Thyroid gland (tissue), 4 donors: ENCODE measurements around the gene ETV2. TPM values are rescaled to one million over a fixed set of nuclear protein-coding genes. Genes with fewer than 3 reads are reported as not detected.

Experiments used
- DNase-seq, 2 donors: peaks; one replicate each; pipeline ENCODE4 v3.0.0-alpha.2; 2019
- H3K27ac ChIP-seq, 3 donors: fragments of 200-600 bp; sonication (generic); 1 replicate in 2 of 3; 2 replicates in 1 of 3; pipeline ENCODE4 v1.5.1; 2016 to 2019; ENCODE audit warnings: mild to moderate bottlenecking in 1 of 3, moderate library complexity in 1 of 3
- H3K27me3 ChIP-seq: fragments of 200-600 bp; sonication (generic); one replicate; pipeline ENCODE4 v1.5.1; 2019
- H3K36me3 ChIP-seq, 2 donors: fragments of 200-600 bp; sonication (generic); one replicate each; pipeline ENCODE4 v1.5.1; 2016 to 2019
- H3K4me1 ChIP-seq, 2 donors: fragments of 200-600 bp; sonication (generic); one replicate each; pipeline ENCODE4 v1.5.1; 2017 to 2019
- H3K4me3 ChIP-seq, 3 donors: fragments of 200-600 bp; sonication (generic); replicated peaks in 1 of 3; 1 replicate in 2 of 3; 2 replicates in 1 of 3; pipeline ENCODE4 v1.5.1; 2016; ENCODE audit warnings: mild to moderate bottlenecking in 1 of 3
- H3K9me3 ChIP-seq: fragments of 200-600 bp; sonication (generic); one replicate; pipeline ENCODE4 v1.5.1; 2017
- POLR2A ChIP-seq, 2 donors: fragments of 450-650 bp; IDR thresholded peaks; one replicate each; pipeline ENCODE4 v1.6.1; 2017; ENCODE audit warnings: antibody characterized with exemption in 2 of 2, mild to moderate bottlenecking in 2 of 2, moderate library complexity in 1 of 2
- WGBS, 2 donors: methylation state at CpG; one replicate each; pipeline ENCODE4 v1.1.5; 2017; 5-methylcytosine and 5-hydroxymethylcytosine counted together
- intact Hi-C: fragments of 100-400 bp; cut with DNase I; formaldehyde crosslinking; loops from one replicate; pipeline ENCODE4 v1.15.1; 2023
- total RNA-seq, 4 donors: library from RNA; depleted of rRNA; stranded (reverse); fragments of >200 nt; gene quantifications; one replicate each; pipeline ENCODE4 v1.2.3, GENCODE V29; 2016
- TF ChIP-seq, protein P1 (sequence below), 6 experiments: fragments of 200-600 bp in 3 of 6; fragments of 450-650 bp in 3 of 6; sonication (generic) in 3 of 6; IDR thresholded peaks; one replicate each; pipeline ENCODE4 v1.5.1; 2016 to 2019; ENCODE audit warnings: antibody characterized with exemption in 6 of 6, mild to moderate bottlenecking in 2 of 6, inconsistent platforms in 1 of 6, moderate library complexity in 1 of 6

Gene ETV2
- total RNA-seq, 4 donors from 2014 or later = 0.56 TPM; not detected in 3

DNA sequence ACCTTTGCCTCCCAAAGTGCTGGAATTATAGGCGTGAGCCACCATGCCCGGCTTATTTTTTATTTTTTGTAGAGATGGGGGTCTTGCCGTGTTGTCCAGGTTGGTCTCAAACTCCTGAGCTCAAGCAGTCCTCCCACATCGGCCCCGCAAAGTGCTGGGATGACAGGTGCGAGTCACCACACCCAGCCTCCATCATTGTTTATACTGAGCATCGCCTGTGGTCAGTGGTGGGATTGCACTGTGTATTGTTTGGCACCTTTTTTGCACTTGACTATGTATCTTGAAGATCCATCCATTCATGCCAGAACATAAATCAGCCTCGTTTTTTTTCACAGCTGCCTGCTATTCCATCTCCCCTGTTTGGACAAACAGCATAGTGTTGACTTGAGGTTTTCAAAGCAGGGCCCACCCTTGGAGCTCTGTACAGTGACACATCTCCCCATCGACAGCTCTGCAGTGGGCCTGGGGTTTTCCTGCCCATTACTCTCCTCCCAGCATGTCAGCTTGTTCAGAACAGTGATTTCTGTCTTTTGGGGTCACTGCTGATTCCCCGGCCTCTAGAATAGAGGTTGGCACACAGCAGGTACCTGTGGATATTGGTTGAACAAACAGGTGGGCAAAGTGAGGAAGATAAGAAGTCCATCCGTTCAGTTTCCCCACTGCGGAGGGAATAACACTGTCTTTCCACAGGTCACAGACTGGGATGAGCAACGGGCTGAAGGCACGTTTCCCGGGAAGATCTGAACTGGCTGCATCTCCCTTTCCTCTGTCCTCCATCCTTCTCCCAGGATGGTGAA, 16.6 kb downstream of the ETV2 start:
- intact Hi-C loops = no loop called here
- H3K27me3 ChIP-seq = no peaks in the 10 kb centered on the region
- 88 to 95% methylated on average over 15 of the region's 15 CpGs for whole genome bisulfite sequencing, 2 donors
- TF ChIP-seq, protein P1, sequence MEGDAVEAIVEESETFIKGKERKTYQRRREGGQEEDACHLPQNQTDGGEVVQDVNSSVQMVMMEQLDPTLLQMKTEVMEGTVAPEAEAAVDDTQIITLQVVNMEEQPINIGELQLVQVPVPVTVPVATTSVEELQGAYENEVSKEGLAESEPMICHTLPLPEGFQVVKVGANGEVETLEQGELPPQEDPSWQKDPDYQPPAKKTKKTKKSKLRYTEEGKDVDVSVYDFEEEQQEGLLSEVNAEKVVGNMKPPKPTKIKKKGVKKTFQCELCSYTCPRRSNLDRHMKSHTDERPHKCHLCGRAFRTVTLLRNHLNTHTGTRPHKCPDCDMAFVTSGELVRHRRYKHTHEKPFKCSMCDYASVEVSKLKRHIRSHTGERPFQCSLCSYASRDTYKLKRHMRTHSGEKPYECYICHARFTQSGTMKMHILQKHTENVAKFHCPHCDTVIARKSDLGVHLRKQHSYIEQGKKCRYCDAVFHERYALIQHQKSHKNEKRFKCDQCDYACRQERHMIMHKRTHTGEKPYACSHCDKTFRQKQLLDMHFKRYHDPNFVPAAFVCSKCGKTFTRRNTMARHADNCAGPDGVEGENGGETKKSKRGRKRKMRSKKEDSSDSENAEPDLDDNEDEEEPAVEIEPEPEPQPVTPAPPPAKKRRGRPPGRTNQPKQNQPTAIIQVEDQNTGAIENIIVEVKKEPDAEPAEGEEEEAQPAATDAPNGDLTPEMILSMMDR (IDR thresholded peaks at IDR 0.05) = no peak
- no peak for TF ChIP-seq POLR2A (IDR thresholded peaks at IDR 0.05)
- H3K9me3 ChIP-seq = no peaks in the 10 kb centered on the region
- no peak overlapping the region for H3K4me3 ChIP-seq
- no peak overlapping the region for H3K27ac ChIP-seq
- peaks cover 57 to 61% of the 10 kb centered on the region in 2 donors for H3K36me3 ChIP-seq
- DNase-seq = no peak
- no peaks in the 10 kb centered on the region for H3K4me1 ChIP-seq

- Histone ChIP-seq H3K36me3 (peaks cover 24 to 36% of the 10 kb centered on the region in 2 donors), H3K9me3 (no peaks in the 10 kb centered on the region), H3K4me1 (no peaks in the 10 kb centered on the region), H3K27me3 (no peaks in the 10 kb centered on the region), H3K4me3 (no peak overlapping the region), H3K27ac (no peak overlapping the region)
- no peak for TF ChIP-seq POLR2A (IDR thresholded peaks at IDR 0.05)
- TF ChIP-seq, protein P1 (IDR thresholded peaks at IDR 0.05) = no peak
- intact Hi-C loops = no loop called here
- DNase-seq = no peak
- 97 to 99% methylated on average over 6 of the region's 6 CpGs for WGBS, 2 donors
These were observed 20.4 kb downstream of the ETV2 start for GRCh38 chr19:35661995-35662340.

- no peak for DNase-seq
- Histone ChIP-seq H3K4me1 (no peaks in the 10 kb centered on the region), H3K9me3 (no peaks in the 10 kb centered on the region), H3K4me3 (no peak overlapping the region), H3K27me3 (no peaks in the 10 kb centered on the region), H3K36me3 (peaks cover 5 to 17% of the 10 kb centered on the region in 2 donors), H3K27ac (no peak overlapping the region)
- TF ChIP-seq POLR2A (IDR thresholded peaks at IDR 0.05) = no peak
- TF ChIP-seq, protein P1 (IDR thresholded peaks at IDR 0.05) = no peak
- intact Hi-C loops = no loop called here
- 85 to 95% methylated on average over 3 of the region's 3 CpGs for WGBS, 2 donors
These were observed 22.4 kb downstream of the ETV2 start for GRCh38 chr19:35663981-35664380.

DNA sequence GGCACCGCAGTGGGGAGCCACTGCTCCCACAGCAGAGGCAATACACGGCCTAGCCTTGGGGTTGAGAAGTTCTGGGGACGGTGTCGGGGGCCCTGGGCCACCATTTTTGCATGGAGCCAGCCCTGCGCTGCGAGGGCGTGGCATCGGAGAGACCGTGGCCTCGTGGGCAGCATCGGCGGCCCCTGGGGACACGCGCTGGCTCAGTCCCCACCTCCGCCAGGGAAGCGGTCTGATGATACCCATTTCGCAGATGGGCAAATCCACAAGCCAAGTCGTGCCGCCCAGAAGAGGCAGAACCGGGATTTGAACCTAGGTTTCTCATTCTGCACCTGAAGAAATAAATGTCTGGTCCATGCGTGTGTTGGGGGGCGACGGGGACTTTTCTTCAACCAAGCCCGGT, 23.6 kb downstream of the ETV2 start:
- Histone ChIP-seq H3K4me3 (no peak overlapping the region), H3K36me3 (peaks cover 0 to 5% of the 10 kb centered on the region in 2 donors), H3K27me3 (no peaks in the 10 kb centered on the region), H3K9me3 (no peaks in the 10 kb centered on the region), H3K4me1 (no peaks in the 10 kb centered on the region), H3K27ac (no peak overlapping the region)
- no peak for TF ChIP-seq POLR2A (IDR thresholded peaks at IDR 0.05)
- no peak for DNase-seq
- intact Hi-C loops = no loop called here
- WGBS, 2 donors = 95 to 97% methylated on average over 24 of the region's 24 CpGs

DNA sequence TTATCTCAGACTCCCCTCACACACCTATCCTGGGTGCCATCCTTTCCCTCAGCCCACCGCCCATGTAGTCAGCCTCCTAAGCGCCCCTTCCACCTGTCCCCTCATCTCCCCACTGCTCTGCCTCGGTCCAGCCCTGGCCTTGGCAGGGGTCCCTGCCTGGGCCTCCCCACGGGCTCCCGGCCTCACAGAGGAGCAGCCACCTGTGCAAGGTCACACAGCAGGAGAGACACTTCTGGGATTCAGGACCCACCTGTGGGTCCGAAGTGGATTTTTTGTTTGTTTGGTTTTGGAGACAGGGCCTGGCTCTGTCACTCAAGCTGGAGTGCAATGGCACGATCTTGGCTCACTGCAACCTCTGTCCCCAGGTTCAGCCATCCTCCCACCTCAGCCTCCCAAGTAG, 24.1 kb downstream of the ETV2 start:
- no peak for TF ChIP-seq POLR2A (IDR thresholded peaks at IDR 0.05)
- TF ChIP-seq, protein P1 (IDR thresholded peaks at IDR 0.05) = no peak
- no peak for DNase-seq
- WGBS, 2 donors = 66 to 79% methylated on average over 6 to 7 of the region's 7 CpGs
- Histone ChIP-seq H3K27ac (no peak overlapping the region), H3K27me3 (no peaks in the 10 kb centered on the region), H3K4me3 (no peak overlapping the region), H3K9me3 (no peaks in the 10 kb centered on the region), H3K36me3 (peaks cover 0 to under 1% of the 10 kb centered on the region in 2 donors), H3K4me1 (no peaks in the 10 kb centered on the region)
- intact Hi-C loops = no loop called here
